Smooth muscle cell (in vitro differentiated cells): ENCODE data around the gene DIO2. TPM values are rescaled to one million over a fixed set of nuclear protein-coding genes. Genes with fewer than 3 reads are reported as not detected.

Experiments used
- DNase-seq: peaks from one replicate; lab custom pipeline; 2025; ENCODE audit not compliant: unreplicated experiment; lab: John Stamatoyannopoulos, UW
- H2AFZ ChIP-seq: fragments of 200-600 bp; sonication (generic); 2 replicates; pipeline ENCODE4 v1.6.0; 2016; ENCODE audit warnings: antibody characterized with exemption, low read depth, mild to moderate bottlenecking
- H3F3A ChIP-seq: fragments of 200-600 bp; sonication (generic); 2 replicates; pipeline ENCODE4 v1.6.0; 2017; ENCODE audit warnings: antibody characterized with exemption, low read depth
- H3K27ac ChIP-seq: fragments of 200-600 bp; sonication (generic); 2 replicates; pipeline ENCODE4 v1.5.1; 2016; ENCODE audit warnings: low read depth, mild to moderate bottlenecking
- H3K27me3 ChIP-seq: fragments of 200-600 bp; sonication (generic); 2 replicates; pipeline ENCODE4 v1.6.1; 2016; ENCODE audit warnings: low read depth, mild to moderate bottlenecking
- H3K36me3 ChIP-seq: fragments of 200-600 bp; sonication (generic); 2 replicates; pipeline ENCODE4 v1.5.1; 2016; ENCODE audit warnings: low read depth
- H3K4me1 ChIP-seq: fragments of 200-600 bp; sonication (generic); 2 replicates; pipeline ENCODE4 v1.5.1; 2016; ENCODE audit warnings: low read depth
- H3K4me2 ChIP-seq: fragments of 200-600 bp; sonication (generic); 2 replicates; pipeline ENCODE4 v1.6.0; 2016; ENCODE audit warnings: mild to moderate bottlenecking
- H3K4me3 ChIP-seq: fragments of 200-600 bp; sonication (generic); 2 replicates; pipeline ENCODE4 v1.5.1; 2016; ENCODE audit warnings: mild to moderate bottlenecking
- H3K79me2 ChIP-seq: fragments of 200-600 bp; sonication (generic); 2 replicates; pipeline ENCODE4 v1.6.0; 2016; ENCODE audit warnings: low read depth, mild to moderate bottlenecking
- H3K9ac ChIP-seq: fragments of 200-600 bp; sonication (generic); 2 replicates; pipeline ENCODE4 v1.6.0; 2016; ENCODE audit warnings: low read depth
- H3K9me3 ChIP-seq: fragments of 200-600 bp; sonication (generic); replicated peaks from 2 replicates; pipeline ENCODE4 v1.5.1; 2016; ENCODE audit warnings: low read depth
- H4K20me1 ChIP-seq: fragments of 200-600 bp; sonication (generic); 2 replicates; pipeline ENCODE4 v1.6.0; 2016; ENCODE audit warnings: low read depth
- CTCF ChIP-seq: fragments of 200-600 bp; sonication (generic); IDR thresholded peaks from 2 replicates; pipeline ENCODE4 v1.5.1; 2017; ENCODE audit warnings: borderline replicate concordance, mild to moderate bottlenecking, antibody characterized with exemption; ENCODE audit not compliant: insufficient read depth, poor library complexity, severe bottlenecking
- WGBS: methylation state at CpG from one replicate; pipeline ENCODE4 v1.1.7; 2016; ENCODE audit warnings: low lambda C conversion rate; 5-methylcytosine and 5-hydroxymethylcytosine counted together
- polyA plus RNA-seq: library from polyadenylated mRNA; unstranded; fragments of >200 nt; fragmentation: Nextera tagmentation; extraction: Ambion mirVana; gene quantifications from 2 replicates; pipeline ENCODE4 v1.2.1, GENCODE V29; 2016
- total RNA-seq: library from RNA; depleted of rRNA; stranded (reverse); fragments of >200 nt; gene quantifications from 2 replicates; pipeline ENCODE4 v1.2.3, GENCODE V29; 2014

Gene DIO2
- total and polyA plus RNA-seq, 2 experiments from 2014 or later: 0.33 to 3.9 TPM

GRCh38 chr14:80215081-80215480, 3.8 kb upstream of the DIO2 start:
- no peak for DNase-seq
- H3K79me2 ChIP-seq: no peaks in the 10 kb centered on the region
- no peak overlapping the region for H3K4me2 ChIP-seq
- peaks cover 4% of the 10 kb centered on the region for H3K27me3 ChIP-seq
- H3F3A ChIP-seq: no peaks in the 10 kb centered on the region
- WGBS: 86% methylated on average over 4 of the region's 4 CpGs
- H3K9ac ChIP-seq: no peak overlapping the region
- H3K27ac ChIP-seq: peak overlapping the region; percentile 59
- H3K9me3 ChIP-seq: no peaks in the 10 kb centered on the region
- H3K4me3 ChIP-seq: no peak overlapping the region
- no peaks in the 10 kb centered on the region for H3K36me3 ChIP-seq
- peaks cover 5% of the 10 kb centered on the region for H3K4me1 ChIP-seq
- H4K20me1 ChIP-seq: no peaks in the 10 kb centered on the region
- no peak overlapping the region for H2AFZ ChIP-seq
- TF ChIP-seq CTCF: no peak

GRCh38 chr14:80213602-80214001, 2.3 kb upstream of the DIO2 start:
- 42% methylated on average over 4 of the region's 4 CpGs for WGBS
- H3K4me1 ChIP-seq: peaks cover 5% of the 10 kb centered on the region
- no peak overlapping the region for H3K27ac ChIP-seq
- DNase-seq: no peak
- H3K36me3 ChIP-seq: no peaks in the 10 kb centered on the region
- no peak overlapping the region for H3K4me2 ChIP-seq
- no peaks in the 10 kb centered on the region for H3F3A ChIP-seq
- H3K79me2 ChIP-seq: no peaks in the 10 kb centered on the region
- H3K4me3 ChIP-seq: no peak overlapping the region
- H4K20me1 ChIP-seq: no peaks in the 10 kb centered on the region
- H3K9me3 ChIP-seq: no peaks in the 10 kb centered on the region
- peak; percentile 44 for TF ChIP-seq CTCF
- peaks cover 8% of the 10 kb centered on the region for H3K27me3 ChIP-seq
- no peak overlapping the region for H2AFZ ChIP-seq
- H3K9ac ChIP-seq: no peak overlapping the region

- Histone ChIP-seq H3K9ac (no peak overlapping the region), H2AFZ (peak overlapping the region; percentile 84), H3K4me3 (peak overlapping the region; percentile 45), H3K79me2 (no peaks in the 10 kb centered on the region), H3K27me3 (peaks cover 8% of the 10 kb centered on the region), H3K27ac (no peak overlapping the region), H3K36me3 (no peaks in the 10 kb centered on the region), H3K4me1 (peaks cover 5% of the 10 kb centered on the region), H3F3A (no peaks in the 10 kb centered on the region), H4K20me1 (no peaks in the 10 kb centered on the region), H3K9me3 (no peaks in the 10 kb centered on the region), H3K4me2 (peak overlapping the region; percentile 81)
- WGBS: 1% methylated on average over 5 of the region's 5 CpGs
- no peak for DNase-seq
- TF ChIP-seq CTCF: no peak
Measured at GRCh38 chr14:80212023-80212397, 706 bp upstream of the DIO2 start.

- no peak overlapping the region for H3K27ac ChIP-seq
- no peak for DNase-seq
- no peaks in the 10 kb centered on the region for H4K20me1 ChIP-seq
- no peak overlapping the region for H2AFZ ChIP-seq
- peaks cover 8% of the 10 kb centered on the region for H3K27me3 ChIP-seq
- no peaks in the 10 kb centered on the region for H3K36me3 ChIP-seq
- H3K4me3 ChIP-seq: no peak overlapping the region
- no peak overlapping the region for H3K4me2 ChIP-seq
- no peaks in the 10 kb centered on the region for H3K9me3 ChIP-seq
- 66% methylated on average over 1 of the region's 1 CpG for WGBS
- no peak for TF ChIP-seq CTCF
- no peak overlapping the region for H3K9ac ChIP-seq
- H3F3A ChIP-seq: no peaks in the 10 kb centered on the region
- no peaks in the 10 kb centered on the region for H3K79me2 ChIP-seq
- H3K4me1 ChIP-seq: peaks cover 5% of the 10 kb centered on the region
Measured at GRCh38 chr14:80208461-80208860, 2.8 kb downstream of the DIO2 start.
